Lower leg skin (tissue), 3 donors: Measurements from ENCODE around the gene DTX1.

Experiments
- POLR2A ChIP-seq, 2 donors: fragments of 450-650 bp; IDR thresholded peaks; one replicate each; pipeline ENCODE4 v1.6.1; 2016 to 2017; ENCODE audit warnings: antibody characterized with exemption in 2 of 2, mild to moderate bottlenecking in 1 of 2, moderate library complexity in 1 of 2
- TF ChIP-seq, protein P1 (sequence below), 3 donors: fragments of 450-650 bp; IDR thresholded peaks; one replicate each; pipeline ENCODE4 v1.5.1; 2016; ENCODE audit warnings: antibody characterized with exemption in 3 of 3, mild to moderate bottlenecking in 3 of 3, moderate library complexity in 2 of 3

DNA sequence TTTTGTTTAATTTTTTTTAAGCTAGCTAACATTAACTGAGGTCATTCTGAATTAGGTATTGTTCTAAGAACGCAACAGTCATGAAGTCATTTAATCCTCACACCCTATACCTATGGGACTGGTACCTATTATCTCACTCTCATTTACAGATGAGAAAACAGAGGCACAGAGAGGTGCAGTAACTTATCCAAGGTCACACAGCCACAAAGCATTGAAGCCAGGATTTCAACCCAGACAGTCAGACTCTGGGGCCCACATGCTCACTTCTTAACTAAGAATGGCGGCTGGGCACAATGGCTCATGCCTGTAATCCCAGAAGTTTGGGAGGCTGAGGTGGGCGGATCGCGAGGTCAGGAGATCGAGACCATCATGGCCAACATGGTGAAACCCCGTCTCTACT is 15.0 kb upstream of the DTX1 start:
- TF ChIP-seq, protein P1, sequence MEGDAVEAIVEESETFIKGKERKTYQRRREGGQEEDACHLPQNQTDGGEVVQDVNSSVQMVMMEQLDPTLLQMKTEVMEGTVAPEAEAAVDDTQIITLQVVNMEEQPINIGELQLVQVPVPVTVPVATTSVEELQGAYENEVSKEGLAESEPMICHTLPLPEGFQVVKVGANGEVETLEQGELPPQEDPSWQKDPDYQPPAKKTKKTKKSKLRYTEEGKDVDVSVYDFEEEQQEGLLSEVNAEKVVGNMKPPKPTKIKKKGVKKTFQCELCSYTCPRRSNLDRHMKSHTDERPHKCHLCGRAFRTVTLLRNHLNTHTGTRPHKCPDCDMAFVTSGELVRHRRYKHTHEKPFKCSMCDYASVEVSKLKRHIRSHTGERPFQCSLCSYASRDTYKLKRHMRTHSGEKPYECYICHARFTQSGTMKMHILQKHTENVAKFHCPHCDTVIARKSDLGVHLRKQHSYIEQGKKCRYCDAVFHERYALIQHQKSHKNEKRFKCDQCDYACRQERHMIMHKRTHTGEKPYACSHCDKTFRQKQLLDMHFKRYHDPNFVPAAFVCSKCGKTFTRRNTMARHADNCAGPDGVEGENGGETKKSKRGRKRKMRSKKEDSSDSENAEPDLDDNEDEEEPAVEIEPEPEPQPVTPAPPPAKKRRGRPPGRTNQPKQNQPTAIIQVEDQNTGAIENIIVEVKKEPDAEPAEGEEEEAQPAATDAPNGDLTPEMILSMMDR (IDR thresholded peaks at IDR 0.05): no peak
- TF ChIP-seq POLR2A (IDR thresholded peaks at IDR 0.05): no peak
